OCI-LY3 (cell line): ENCODE measurements around the gene CCR4.
"Not testable (repeated sequence)": the region's sequence is repeated elsewhere in the genome, so short reads cannot be mapped to it uniquely, and the experiment has no call there.

Source experiments
- H2AFZ ChIP-seq: fragments of 200-600, 300-600 bp; shearing (Covaris generic); 2 replicates; pipeline ENCODE4 v1.6.0; 2014; ENCODE audit warnings: antibody characterized with exemption, low read depth, low read length
- H3K27ac ChIP-seq: fragments of 200-600, 300-600 bp; sonication (generic); 2 replicates; pipeline ENCODE4 v1.5.1; 2014; ENCODE audit warnings: mild to moderate bottlenecking, low read length, moderate library complexity, mixed read lengths
- H3K27me3 ChIP-seq: fragments of 200-600, 300-600 bp; sonication (generic); 2 replicates; pipeline ENCODE4 v1.6.1; 2014; ENCODE audit warnings: low read depth, low read length, mixed read lengths
- H3K36me3 ChIP-seq: fragments of 200-600, 300-600 bp; sonication (generic); replicated peaks from 2 replicates; pipeline ENCODE3; 2014; ENCODE audit warnings: low read depth, low read length, mixed read lengths
- H3K4me1 ChIP-seq: fragments of 300-600, 200-600 bp; sonication (generic); 2 replicates; pipeline ENCODE4 v1.6.1; 2014; ENCODE audit warnings: low read length, mixed read lengths
- H3K4me2 ChIP-seq: fragments of 200-600, 300-600 bp; sonication (generic); 2 replicates; pipeline ENCODE4 v1.6.1; 2014; ENCODE audit warnings: low read length, mixed read lengths
- H3K4me3 ChIP-seq: fragments of 300-600, 200-600 bp; sonication (generic); 2 replicates; pipeline ENCODE4 v1.5.1; 2014; ENCODE audit warnings: antibody characterized with exemption, mild to moderate bottlenecking, low read length, moderate library complexity
- H3K79me2 ChIP-seq: fragments of 300-600, 200-600 bp; shearing (Covaris generic); 2 replicates; pipeline ENCODE4 v1.6.1; 2014; ENCODE audit warnings: mild to moderate bottlenecking, low read length, mixed read lengths
- H3K9ac ChIP-seq: fragments of 300-600, 200-600 bp; shearing (Covaris generic); 2 replicates; pipeline ENCODE4 v1.6.0; 2014; ENCODE audit warnings: mild to moderate bottlenecking, low read length, moderate library complexity
- H3K9me3 ChIP-seq: fragments of 200-600, 300-600 bp; shearing (Covaris generic); 2 replicates; pipeline ENCODE4 v1.6.1; 2014; ENCODE audit warnings: low read length, mixed read lengths; ENCODE audit not compliant: insufficient read depth
- H4K20me1 ChIP-seq: fragments of 200-600, 300-600 bp; sonication (generic); 2 replicates; pipeline ENCODE4 v1.6.1; 2016; ENCODE audit warnings: low read length, mixed read lengths; ENCODE audit not compliant: insufficient read depth
- CTCF ChIP-seq: fragments of 200-600, 300-600 bp; sonication (generic); IDR thresholded peaks from 2 replicates; pipeline ENCODE4 v1.5.1; 2014; ENCODE audit warnings: antibody characterized with exemption, low read length, low read depth
- EZH2phosphoT487 ChIP-seq: fragments of 200-600 bp; shearing (Covaris generic); IDR thresholded peaks from 2 replicates; pipeline ENCODE4 v1.6.1; 2018; ENCODE audit warnings: antibody characterized with exemption, mixed run types, low read depth

The CCR4 gene

DNA sequence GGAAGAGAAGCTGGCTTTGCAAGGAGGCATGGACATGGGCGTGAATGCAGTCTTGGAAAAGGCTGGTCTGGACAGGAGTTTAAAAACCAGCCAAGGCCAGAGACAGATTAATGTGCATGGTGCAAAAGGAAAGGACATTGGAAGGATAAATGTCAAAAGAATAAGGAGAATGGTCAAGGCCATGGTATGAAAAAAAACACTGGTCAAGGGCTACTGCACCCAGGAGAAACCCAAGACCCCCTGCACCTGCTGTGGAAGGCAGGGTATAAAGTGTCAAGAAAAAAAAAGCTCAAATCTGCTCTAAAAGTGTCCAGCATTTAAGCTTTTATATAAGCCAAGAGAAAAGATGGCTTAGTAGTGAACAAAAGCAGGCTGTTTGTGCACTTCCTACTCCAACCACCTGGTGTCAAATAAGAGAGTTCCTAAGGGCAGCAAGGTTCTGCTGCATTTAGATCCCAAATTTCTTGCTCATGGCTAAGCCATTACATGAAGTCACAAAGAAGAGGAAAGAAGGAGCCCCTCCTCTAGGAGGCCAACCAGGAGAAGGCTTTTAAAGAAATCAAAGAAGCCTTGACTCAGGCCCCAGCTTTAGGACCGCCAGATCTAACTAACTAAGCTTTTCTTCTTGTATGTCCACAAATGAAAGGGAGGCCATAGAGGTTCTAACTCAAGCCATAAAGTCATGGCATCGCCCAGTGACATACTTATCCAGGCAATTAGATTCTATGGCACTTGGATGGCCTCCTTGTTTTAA, 16.9 kb downstream of the CCR4 start:
- Histone ChIP-seq H3K4me3 (no peak overlapping the region), H3K36me3 (peaks cover 11% of the 10 kb centered on the region), H2AFZ (no peak overlapping the region), H3K27ac (no peak overlapping the region), H3K4me1 (no peaks in the 10 kb centered on the region), H4K20me1 (no peaks in the 10 kb centered on the region), H3K4me2 (no peak overlapping the region), H3K9me3 (peaks cover 23% of the 10 kb centered on the region), H3K9ac (no peak overlapping the region), H3K79me2 (no peaks in the 10 kb centered on the region), H3K27me3 (no peaks in the 10 kb centered on the region)
- no peak for TF ChIP-seq EZH2phosphoT487
- TF ChIP-seq CTCF, result no peak

GRCh38 chr3:32968920-32969389, 17.5 kb downstream of the CCR4 start:
- Histone ChIP-seq H3K9me3 (peaks cover 21% of the 10 kb centered on the region), H2AFZ (no peak overlapping the region), H3K4me1 (peaks cover 5% of the 10 kb centered on the region), H3K4me3 (no peak overlapping the region), H4K20me1 (no peaks in the 10 kb centered on the region), H3K27ac (no peak overlapping the region), H3K79me2 (no peaks in the 10 kb centered on the region), H3K36me3 (peaks cover 11% of the 10 kb centered on the region), H3K9ac (no peak overlapping the region), H3K27me3 (no peaks in the 10 kb centered on the region), H3K4me2 (no peak overlapping the region)
- TF ChIP-seq CTCF (no peak), EZH2phosphoT487 (no peak)

GRCh38 chr3:32969656-32970055, 18.2 kb downstream of the CCR4 start:
- H3K36me3 ChIP-seq, result peaks cover 6% of the 10 kb centered on the region
- peaks cover 14% of the 10 kb centered on the region for H3K9me3 ChIP-seq
- H3K4me1 ChIP-seq, result peaks cover 10% of the 10 kb centered on the region
- TF ChIP-seq EZH2phosphoT487 (no peak), CTCF (no peak)
- H3K27me3 ChIP-seq, result no peaks in the 10 kb centered on the region
- no peak overlapping the region for H3K4me2 ChIP-seq
- H3K9ac ChIP-seq, result no peak overlapping the region
- no peak overlapping the region for H2AFZ ChIP-seq
- no peak overlapping the region for H3K27ac ChIP-seq
- H4K20me1 ChIP-seq, result no peaks in the 10 kb centered on the region
- H3K79me2 ChIP-seq, result no peaks in the 10 kb centered on the region
- H3K4me3 ChIP-seq, result no peak overlapping the region

- not testable (repeated sequence) for H3K36me3 ChIP-seq, H3K27ac ChIP-seq, H3K79me2 ChIP-seq, H2AFZ ChIP-seq, H3K27me3 ChIP-seq, H3K4me2 ChIP-seq, H4K20me1 ChIP-seq, H3K9ac ChIP-seq, H3K9me3 ChIP-seq, H3K4me3 ChIP-seq
- peaks cover 20% of the 10 kb centered on the region for H3K4me1 ChIP-seq
These were observed 19.8 kb downstream of the CCR4 start for GRCh38 chr3:32971291-32971690.
